Motor neuron (in vitro differentiated cells): ENCODE results near the gene PVALEF. TPM values are rescaled to one million over a fixed set of nuclear protein-coding genes. Genes with fewer than 3 reads are reported as not detected.

Source experiments
- ATAC-seq, 8 experiments: fragments of 200-7000 bp; cut with Tn5 transposase; replicated peaks in 6 of 8; 2 replicates each; pipeline ENCODE4 v1.8.0; 2021; ENCODE audit warnings: mild to moderate bottlenecking in 8 of 8, moderate library complexity in 8 of 8
- H3K27ac ChIP-seq, 2 donors: fragments of 250-450 bp; sonication (Bioruptor Pico); 2 replicates each; pipeline ENCODE4 v1.9.0; 2021; ENCODE audit warnings: antibody characterized with exemption in 2 of 2, mild to moderate bottlenecking in 2 of 2, moderate library complexity in 1 of 2
- H3K4me1 ChIP-seq, 2 donors: fragments of 250-450 bp; sonication (Bioruptor Pico); replicated peaks in 1 of 2; 2 replicates each; pipeline ENCODE4 v1.6.1; 2021; ENCODE audit warnings: antibody characterized with exemption in 2 of 2, mild to moderate bottlenecking in 2 of 2, moderate library complexity in 1 of 2
- H3K4me3 ChIP-seq, 5 donors: fragments of 250-450 bp; sonication (Bioruptor Pico); 2 replicates each; pipeline ENCODE4 v1.9.0; 2021; ENCODE audit warnings: antibody characterized with exemption in 5 of 5, mild to moderate bottlenecking in 5 of 5, moderate library complexity in 4 of 5
- whole genome bisulfite sequencing, 10 experiments: fragments of 450-650 bp; shearing (Covaris generic); methylation state at CpG; one replicate each; pipeline ENCODE4 v1.0.0; 2022; 5-methylcytosine and 5-hydroxymethylcytosine counted together
- in situ Hi-C, 9 experiments: fragments of 400-800 bp; cut with MboI; loops; one replicate each; pipeline ENCODE4 v1.15.0; 2021; ENCODE audit warnings: low sequenced_read_pairs in 9 of 9, low pct_unique_long_range_greater_than_20kb in 2 of 9; ENCODE audit not compliant: unreplicated experiment in 9 of 9
- total RNA-seq, 8 experiments: library from RNA; unstranded; fragments of 300-600 nt; gene quantifications; 2 replicates each; pipeline versions ENCODE4 v1.2.3 to v1.2.4, GENCODE V29; 2022

Gene PVALEF
- total RNA-seq, result under 1 TPM in 4 of 8 experiments, not detected in 4; 0.16 to 0.24 (median 0.21) TPM

DNA sequence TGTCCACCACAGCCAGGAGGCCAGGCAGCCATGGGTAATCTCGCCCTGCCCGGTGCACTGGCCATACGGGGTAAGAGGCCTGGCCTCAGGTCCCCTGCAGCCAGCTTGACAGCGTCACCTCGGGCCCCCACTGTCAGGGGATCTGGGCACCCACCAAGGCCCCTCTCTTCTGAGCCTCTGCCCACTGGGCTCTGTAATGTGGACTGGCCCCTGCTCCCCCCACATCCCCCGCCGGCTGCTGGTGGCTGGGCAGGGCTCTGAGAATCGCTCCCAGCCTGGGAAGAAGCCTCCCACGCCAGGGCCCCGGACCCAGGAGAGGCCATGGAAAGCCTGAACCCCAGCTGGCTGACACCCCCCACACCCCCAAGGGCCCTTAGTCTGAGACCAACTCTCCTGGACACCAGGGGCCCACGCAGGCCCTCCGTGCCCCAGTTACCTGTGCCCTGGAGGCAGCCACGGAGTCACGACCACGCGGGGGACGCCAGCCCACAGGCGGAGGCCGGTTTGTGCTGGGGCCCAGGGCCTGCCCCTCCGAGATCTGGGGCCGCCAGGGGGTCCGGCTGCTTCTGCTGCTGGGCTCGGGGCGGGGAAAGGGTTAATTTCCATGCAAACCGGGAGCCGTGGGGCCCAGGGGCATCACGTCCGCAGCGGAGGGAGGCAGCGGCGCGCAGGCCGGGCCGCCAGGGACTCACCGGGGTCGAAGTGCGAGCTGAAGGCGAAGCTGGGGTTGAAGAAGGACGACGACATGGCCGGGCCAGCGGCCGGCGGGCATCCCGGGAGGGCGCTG is at the start of gene PVALEF:
PVALEF (plus strand) TSS at position 262 of the 787 bp plus-strand sequence. CDS start 15,720 bp downstream, outside the sequence.
- peak within 1 kb of the TSS; percentile 38 to 55 (median 45) for H3K4me3 ChIP-seq
- peak within 1 kb of the TSS; percentile 51 to 73 for H3K27ac ChIP-seq
- no CpG with 5 or more reads among the region's 46 CpGs for WGBS, 10 experiments
- in situ Hi-C loops, result no loop called here
- H3K4me1 ChIP-seq, result peaks cover 16 to 18% of the 10 kb centered on the region in 2 donors
- peak in 7 of 8 experiments; percentile 23 to 63 (median 48) for ATAC-seq

DNA sequence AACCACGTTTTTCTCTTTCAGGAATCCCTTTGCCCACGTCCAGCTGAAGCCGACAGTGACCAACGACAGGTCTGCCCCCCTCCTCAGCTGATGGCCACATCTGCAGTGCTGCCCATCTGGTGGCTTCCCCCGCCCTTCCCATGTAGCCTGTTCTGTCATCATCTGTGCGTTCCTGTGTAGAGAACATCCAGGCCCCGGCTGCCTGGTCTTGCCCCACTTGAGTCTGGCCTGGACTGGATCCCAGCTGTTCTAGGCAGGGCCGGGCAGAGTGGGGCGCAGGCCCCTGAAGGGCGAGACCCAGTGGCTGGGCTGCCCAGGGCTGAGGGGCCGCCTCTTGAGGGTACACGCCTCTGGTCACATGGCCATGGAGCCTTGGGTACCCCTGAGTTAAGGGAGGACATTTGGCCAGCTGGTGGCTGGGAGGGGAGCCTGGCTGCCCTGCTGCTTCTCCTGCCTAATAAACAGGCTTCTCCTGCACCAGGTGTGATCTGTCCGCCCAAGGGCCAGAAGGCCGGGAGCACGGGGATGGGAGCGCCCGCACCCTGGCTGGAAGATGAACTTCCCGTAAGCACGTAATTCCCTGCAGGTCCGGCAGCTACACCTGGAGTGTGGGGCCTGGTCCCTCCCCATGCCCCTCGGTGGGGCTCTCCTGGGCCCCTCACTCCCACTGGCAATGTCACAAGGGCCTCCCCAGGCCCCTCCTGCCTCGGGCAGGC is 49.4 kb upstream of the PVALEF start:
- in situ Hi-C loops, result loop anchor here in 1 of 9 experiments (25.0 kb wide), 1 partner anchor 104 kb away; no protein-coding TSS in a partner anchor
- no peak overlapping the region for H3K27ac ChIP-seq
- ATAC-seq, result no peak
- 40 to 100% (median 82%) methylated on average over 1 to 8 of the region's 22 CpGs; no CpG with 5 or more reads in 6 of the 10 experiments for WGBS, 10 experiments
- H3K4me1 ChIP-seq, result peaks cover 5 to 8% of the 10 kb centered on the region in 2 donors
- no peak overlapping the region for H3K4me3 ChIP-seq

GRCh38 chr17:81116704-81117103 is 48.6 kb upstream of the PVALEF start:
- in situ Hi-C loops, result loop anchor here in 1 of 9 experiments (25.0 kb wide), 1 partner anchor 104 kb away; no protein-coding TSS in a partner anchor
- no peak overlapping the region for H3K27ac ChIP-seq
- H3K4me1 ChIP-seq, result peaks cover 5 to 8% of the 10 kb centered on the region in 2 donors
- ATAC-seq, result no peak
- 90 to 100% (median 100%) methylated on average over 1 to 7 of the region's 8 CpGs; no CpG with 5 or more reads in 4 of the 10 experiments for WGBS, 10 experiments
- H3K4me3 ChIP-seq, result no peak overlapping the region

GRCh38 chr17:81117672-81118198 is 47.6 kb upstream of the PVALEF start:
- in situ Hi-C loops, result loop anchor here in 1 of 9 experiments (25.0 kb wide), 1 partner anchor 105 kb away; no protein-coding TSS in a partner anchor
- Histone ChIP-seq H3K4me1 (peaks cover 5 to 11% of the 10 kb centered on the region in 2 donors), H3K4me3 (no peak overlapping the region), H3K27ac (no peak overlapping the region)
- WGBS, 10 experiments, result no CpG with 5 or more reads among the region's 20 CpGs
- ATAC-seq, result no peak

DNA sequence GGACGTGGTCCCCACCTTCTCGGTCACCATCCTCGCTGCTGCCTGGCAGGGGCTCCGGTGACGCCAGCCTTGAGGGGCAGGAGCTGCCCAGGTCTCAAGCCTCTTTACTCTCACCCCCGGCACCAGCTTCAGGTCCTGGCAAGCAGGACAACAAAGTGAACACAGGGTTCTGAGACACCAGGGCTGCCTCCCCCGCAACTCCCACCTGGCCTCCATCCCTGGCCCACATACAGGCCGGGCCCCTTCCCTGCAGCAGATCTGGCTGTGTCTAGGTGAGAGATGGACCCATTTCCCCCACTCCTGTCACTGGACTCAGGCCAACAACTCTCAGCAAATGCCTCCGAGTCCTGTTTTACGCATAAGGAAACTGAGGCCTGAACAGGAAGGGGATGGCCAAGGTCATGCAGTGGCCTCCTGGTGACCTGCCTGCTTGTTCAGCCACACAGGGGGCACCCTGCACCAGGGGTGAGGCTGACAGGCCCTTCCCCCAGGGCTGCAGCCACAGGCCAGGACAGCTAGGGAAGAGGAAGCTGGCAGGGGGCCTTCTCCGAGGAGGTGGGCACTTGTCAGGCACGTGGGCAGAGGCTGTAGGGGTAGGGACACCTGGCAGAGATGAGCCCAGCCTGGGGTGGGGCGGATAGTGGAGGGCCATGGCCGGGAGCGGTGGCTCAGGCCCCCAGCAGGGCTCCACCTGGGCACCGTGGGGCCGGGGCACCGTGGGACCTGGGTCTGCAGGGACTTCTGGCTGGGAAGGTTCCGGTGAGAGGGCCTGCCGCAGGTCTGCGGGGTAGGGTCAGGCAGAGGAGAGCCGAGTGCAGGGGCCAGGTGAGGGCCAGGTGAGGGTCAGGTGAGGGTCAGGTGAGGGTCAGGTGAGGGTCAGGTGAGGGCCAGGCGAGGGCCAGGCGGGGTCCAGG is 46.7 kb upstream of the PVALEF start:
- no peak overlapping the region for H3K27ac ChIP-seq
- peak overlapping the region in 4 of 5 donors; percentile 3 to 41 (median 25) for H3K4me3 ChIP-seq
- H3K4me1 ChIP-seq, result peaks cover 5 to 8% of the 10 kb centered on the region in 2 donors
- 13 to 93% (median 53%) methylated on average over 2 to 7 of the region's 24 CpGs; no CpG with 5 or more reads in 6 of the 10 experiments for WGBS, 10 experiments
- ATAC-seq, result peak in 2 of 8 experiments; percentile 0 to 1
- in situ Hi-C loops, result loop anchor here in 1 of 9 experiments (25.0 kb wide), 1 partner anchor 106 kb away; no protein-coding TSS in a partner anchor

GRCh38 chr17:81119223-81120148 is 45.8 kb upstream of the PVALEF start:
- ATAC-seq, result peak; percentile 62 to 88 (median 74)
- Histone ChIP-seq H3K4me3 (peak overlapping the region; percentile 17 to 41 (median 25)), H3K27ac (no peak overlapping the region), H3K4me1 (peaks cover 5 to 8% of the 10 kb centered on the region in 2 donors)
- WGBS, 10 experiments, result no CpG with 5 or more reads among the region's 89 CpGs
- in situ Hi-C loops, result loop anchor here in 1 of 9 experiments (25.0 kb wide), 1 partner anchor 107 kb away; no protein-coding TSS in a partner anchor

DNA sequence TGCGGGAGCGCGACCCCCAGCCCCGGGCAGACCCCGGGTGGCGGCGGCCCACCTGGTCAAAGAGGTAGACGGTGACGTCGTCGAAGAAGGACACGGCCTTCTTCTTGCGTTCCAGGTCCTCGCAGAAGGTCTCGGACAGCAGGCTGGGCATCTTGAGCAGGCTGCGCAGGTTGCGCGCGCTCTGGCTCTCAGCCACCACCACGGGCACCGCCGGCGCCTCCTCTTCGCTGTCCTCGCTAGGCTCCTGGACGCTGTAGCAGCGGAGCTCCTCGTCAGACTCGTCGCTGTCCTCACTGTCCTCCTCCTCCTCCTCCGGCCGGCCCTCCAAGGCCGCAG is 45.2 kb upstream of the PVALEF start:
- Histone ChIP-seq H3K4me3 (no peak overlapping the region), H3K27ac (no peak overlapping the region), H3K4me1 (peaks cover 5 to 8% of the 10 kb centered on the region in 2 donors)
- in situ Hi-C loops, result loop anchor here in 1 of 9 experiments (25.0 kb wide), 1 partner anchor 108 kb away; no protein-coding TSS in a partner anchor
- ATAC-seq, result no peak
- 90 to 100% (median 95%) methylated on average over 3 to 4 of the region's 33 CpGs; no CpG with 5 or more reads in 7 of the 10 experiments for WGBS, 10 experiments

GRCh38 chr17:81120695-81121621 is 44.3 kb upstream of the PVALEF start:
- Histone ChIP-seq H3K4me1 (peaks cover 8 to 11% of the 10 kb centered on the region in 2 donors), H3K27ac (no peak overlapping the region)
- WGBS, 10 experiments, result 0 to 93% (median 74%) methylated on average over 1 to 5 of the region's 45 CpGs; no CpG with 5 or more reads in 5 of the 10 experiments

GRCh38 chr17:81121841-81122733 is 43.2 kb upstream of the PVALEF start:
- peaks cover 16 to 20% of the 10 kb centered on the region in 2 donors for H3K4me1 ChIP-seq
- 16 to 49% (median 20%) methylated on average over 4 to 26 of the region's 109 CpGs; no CpG with 5 or more reads in 7 of the 10 experiments for WGBS, 10 experiments
- H3K4me3 ChIP-seq, result no peak overlapping the region
- peak in 2 of 8 experiments; percentile 9 to 12 for ATAC-seq
- H3K27ac ChIP-seq, result no peak overlapping the region
- in situ Hi-C loops, result loop anchor here in 1 of 9 experiments (25.0 kb wide), 1 partner anchor 110 kb away; no protein-coding TSS in a partner anchor

More at GRCh38 chr17:81120695-81121621, 44.3 kb upstream of the PVALEF start:
- ATAC-seq, result no peak
- in situ Hi-C loops, result loop anchor here in 1 of 9 experiments (25.0 kb wide), 1 partner anchor 109 kb away; no protein-coding TSS in a partner anchor
- H3K4me3 ChIP-seq, result no peak overlapping the region
